C4-2B (cell line): Measurements from ENCODE around the gene NECAB2.

ENCODE experiments used
- ZFX ChIP-seq: fragments of 450-650 bp; IDR thresholded peaks from 2 replicates; pipeline ENCODE4 v1.6.1; 2017
- TF ChIP-seq, protein P1 (sequence below): fragments of 450-650 bp; conservative IDR thresholded peaks from 2 replicates; pipeline ENCODE4 v1.5.1; 2017; ENCODE audit warnings: mild to moderate bottlenecking

GRCh38 chr16:84047206-84047605 is 79.2 kb downstream of the NECAB2 start:
- TF ChIP-seq, protein P1, sequence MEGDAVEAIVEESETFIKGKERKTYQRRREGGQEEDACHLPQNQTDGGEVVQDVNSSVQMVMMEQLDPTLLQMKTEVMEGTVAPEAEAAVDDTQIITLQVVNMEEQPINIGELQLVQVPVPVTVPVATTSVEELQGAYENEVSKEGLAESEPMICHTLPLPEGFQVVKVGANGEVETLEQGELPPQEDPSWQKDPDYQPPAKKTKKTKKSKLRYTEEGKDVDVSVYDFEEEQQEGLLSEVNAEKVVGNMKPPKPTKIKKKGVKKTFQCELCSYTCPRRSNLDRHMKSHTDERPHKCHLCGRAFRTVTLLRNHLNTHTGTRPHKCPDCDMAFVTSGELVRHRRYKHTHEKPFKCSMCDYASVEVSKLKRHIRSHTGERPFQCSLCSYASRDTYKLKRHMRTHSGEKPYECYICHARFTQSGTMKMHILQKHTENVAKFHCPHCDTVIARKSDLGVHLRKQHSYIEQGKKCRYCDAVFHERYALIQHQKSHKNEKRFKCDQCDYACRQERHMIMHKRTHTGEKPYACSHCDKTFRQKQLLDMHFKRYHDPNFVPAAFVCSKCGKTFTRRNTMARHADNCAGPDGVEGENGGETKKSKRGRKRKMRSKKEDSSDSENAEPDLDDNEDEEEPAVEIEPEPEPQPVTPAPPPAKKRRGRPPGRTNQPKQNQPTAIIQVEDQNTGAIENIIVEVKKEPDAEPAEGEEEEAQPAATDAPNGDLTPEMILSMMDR: no peak
- no peak for TF ChIP-seq ZFX
